Hepatocyte (in vitro differentiated cells): ENCODE measurements around the gene RNF6. TPM values are rescaled to one million over a fixed set of nuclear protein-coding genes. Genes with fewer than 3 reads are reported as not detected.

Source experiments
- DNase-seq: peaks from one replicate; pipeline ENCODE4 v3.0.0-alpha.2; 2016; ENCODE audit warnings: low spot score
- H2AFZ ChIP-seq: fragments of 200-600 bp; sonication (generic); 2 replicates; pipeline ENCODE4 v1.6.0; 2016; ENCODE audit warnings: antibody characterized with exemption, mild to moderate bottlenecking
- H3K27ac ChIP-seq: fragments of 200-600 bp; sonication (generic); 2 replicates; pipeline ENCODE4 v1.5.1; 2016; ENCODE audit warnings: mild to moderate bottlenecking
- H3K27me3 ChIP-seq: fragments of 200-600 bp; sonication (generic); 2 replicates; pipeline ENCODE4 v1.6.1; 2016
- H3K36me3 ChIP-seq: fragments of 200-600 bp; sonication (generic); replicated peaks from 2 replicates; pipeline ENCODE4 v1.5.1; 2016; ENCODE audit warnings: low read depth; ENCODE audit not compliant: insufficient read depth
- H3K4me1 ChIP-seq: fragments of 200-600 bp; sonication (generic); 2 replicates; pipeline ENCODE4 v1.5.1; 2016; ENCODE audit warnings: mild to moderate bottlenecking, moderate library complexity; ENCODE audit not compliant: insufficient read depth
- H3K4me2 ChIP-seq: fragments of 200-600 bp; sonication (generic); 2 replicates; pipeline ENCODE4 v1.6.0; 2016
- H3K4me3 ChIP-seq: fragments of 200-600 bp; sonication (generic); 2 replicates; pipeline ENCODE4 v1.5.1; 2016; ENCODE audit warnings: mild to moderate bottlenecking
- H3K79me2 ChIP-seq: fragments of 200-600 bp; sonication (generic); 2 replicates; pipeline ENCODE4 v1.6.0; 2017; ENCODE audit warnings: mild to moderate bottlenecking
- H3K9me2 ChIP-seq: fragments of 200-600 bp; sonication (generic); replicated peaks from 2 replicates; pipeline ENCODE4 v1.6.0; 2017; ENCODE audit warnings: mild to moderate bottlenecking; ENCODE audit not compliant: insufficient read depth
- H3K9me3 ChIP-seq: fragments of 200-600 bp; sonication (generic); 2 replicates; pipeline ENCODE4 v1.5.1; 2016; ENCODE audit warnings: low read depth, mild to moderate bottlenecking
- H4K20me1 ChIP-seq: fragments of 200-600 bp; sonication (generic); 2 replicates; pipeline ENCODE4 v1.6.0; 2016; ENCODE audit warnings: mild to moderate bottlenecking; ENCODE audit not compliant: insufficient read depth, poor library complexity, severe bottlenecking
- CTCF ChIP-seq: fragments of 200-600 bp; sonication (generic); IDR thresholded peaks from 2 replicates; pipeline ENCODE4 v1.5.1; 2016; ENCODE audit warnings: antibody characterized with exemption, mild to moderate bottlenecking; ENCODE audit not compliant: poor library complexity
- EZH2 ChIP-seq: fragments of 200-600 bp; sonication (generic); IDR thresholded peaks from 2 replicates; pipeline ENCODE4 v1.6.1; 2016; ENCODE audit warnings: antibody characterized with exemption, mild to moderate bottlenecking, borderline replicate concordance
- EZH2phosphoT487 ChIP-seq: fragments of 200-600 bp; sonication (generic); IDR thresholded peaks from one replicate; pipeline ENCODE4 v1.6.1; 2018; ENCODE audit warnings: antibody characterized with exemption, mild to moderate bottlenecking, low read depth, moderate library complexity; ENCODE audit not compliant: unreplicated experiment, severe bottlenecking
- WGBS: methylation state at CpG from one replicate; pipeline ENCODE4 v1.1.6; 2016; ENCODE audit warnings: low lambda C conversion rate; ENCODE audit errors: missing lambda C conversion rate; 5-methylcytosine and 5-hydroxymethylcytosine counted together
- polyA plus RNA-seq: library from polyadenylated mRNA; unstranded; fragments of >200 nt; fragmentation: Nextera tagmentation; extraction: Ambion mirVana; gene quantifications from 2 replicates; pipeline ENCODE4 v1.2.1, GENCODE V29; 2016
- total RNA-seq: library from RNA; depleted of rRNA; stranded (reverse); fragments of >200 nt; gene quantifications from 2 replicates; pipeline ENCODE4 v1.2.3, GENCODE V29; 2014

The RNF6 gene
- total and polyA plus RNA-seq, 2 experiments from 2014 or later, result 31.9 to 34.0 TPM

DNA sequence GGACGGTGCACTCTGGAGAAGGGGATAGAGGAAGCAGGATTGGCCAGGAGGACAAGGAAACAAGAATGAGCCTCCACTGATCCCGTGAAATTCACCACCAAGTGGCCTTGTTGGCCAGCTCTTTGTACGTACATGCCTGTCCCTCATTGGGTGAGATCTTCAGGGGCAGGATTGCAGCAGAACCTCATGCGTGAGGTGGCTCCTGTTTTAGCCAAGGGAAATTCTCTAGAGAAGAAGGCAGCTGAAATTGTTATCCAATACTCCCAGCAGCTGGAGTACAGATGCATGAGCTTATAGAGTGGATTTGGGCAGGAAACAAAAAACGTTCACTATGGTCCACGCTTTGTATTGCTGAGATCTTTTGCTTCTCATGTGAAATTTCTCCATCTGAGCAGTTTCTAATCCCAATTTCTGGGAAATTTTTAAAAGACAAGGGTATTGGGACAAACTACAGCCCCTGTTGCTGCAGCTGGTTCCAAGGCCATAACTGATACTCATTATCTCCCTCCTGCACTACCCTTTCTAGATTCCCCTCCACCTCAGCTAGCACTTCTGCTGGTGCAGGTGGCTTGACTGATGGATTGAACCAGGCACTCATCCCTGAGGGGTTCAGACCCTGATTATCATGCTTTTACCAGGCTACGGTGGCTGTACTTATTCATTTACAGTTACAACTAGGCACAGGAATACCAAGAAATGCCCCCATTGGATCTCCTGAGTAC lies 3.9 kb upstream of the RNF6 start:
- Histone ChIP-seq H3K36me3 (no peaks in the 10 kb centered on the region), H3K4me1 (peaks cover 6% of the 10 kb centered on the region), H4K20me1 (no peaks in the 10 kb centered on the region), H3K9me2 (no peaks in the 10 kb centered on the region), H3K79me2 (peaks cover 2% of the 10 kb centered on the region), H3K27me3 (no peaks in the 10 kb centered on the region), H3K4me3 (no peak overlapping the region), H3K9me3 (no peaks in the 10 kb centered on the region), H3K4me2 (no peak overlapping the region), H2AFZ (no peak overlapping the region), H3K27ac (no peak overlapping the region)
- TF ChIP-seq EZH2 (no peak), EZH2phosphoT487 (no peak), CTCF (no peak)
- no peak for DNase-seq
- 77% methylated on average over 7 of the region's 7 CpGs for WGBS

- H3K9me2 ChIP-seq, result no peaks in the 10 kb centered on the region
- H4K20me1 ChIP-seq, result peaks cover 4% of the 10 kb centered on the region
- H3K4me2 ChIP-seq, result peak overlapping the region; percentile 81
- no peak for TF ChIP-seq EZH2
- peaks cover 23% of the 10 kb centered on the region for H3K79me2 ChIP-seq
- H3K4me1 ChIP-seq, result peaks cover 18% of the 10 kb centered on the region
- peak overlapping the region; percentile 87 for H2AFZ ChIP-seq
- DNase-seq, result no peak
- peaks cover 3% of the 10 kb centered on the region for H3K36me3 ChIP-seq
- WGBS, result 24% methylated on average over 16 of the region's 16 CpGs
- H3K9me3 ChIP-seq, result no peaks in the 10 kb centered on the region
- no peaks in the 10 kb centered on the region for H3K27me3 ChIP-seq
- peak overlapping the region; percentile 54 for H3K4me3 ChIP-seq
- H3K27ac ChIP-seq, result peak overlapping the region; percentile 97
These were observed 469 bp upstream of the RNF6 start for GRCh38 chr13:26222520-26223046.

DNA sequence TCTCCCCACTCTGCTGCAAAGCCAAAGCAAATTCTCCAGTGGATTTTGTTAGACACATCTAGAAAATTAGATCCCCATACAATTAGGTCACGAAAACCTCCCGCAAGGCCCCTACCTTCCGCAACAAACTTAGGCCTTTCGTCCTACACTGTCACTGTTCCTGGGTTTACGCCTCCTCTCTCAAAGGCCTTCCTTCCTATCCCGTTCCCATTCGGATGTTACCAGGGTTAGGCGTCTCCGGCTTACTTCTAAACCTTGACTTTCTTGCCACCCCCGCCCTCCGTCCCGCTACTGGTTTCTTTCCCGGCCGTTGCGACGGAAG lies 754 bp downstream of the RNF6 start:
- no peak for DNase-seq
- Histone ChIP-seq H3K36me3 (peaks cover 3% of the 10 kb centered on the region), H3K79me2 (peaks cover 23% of the 10 kb centered on the region), H3K4me2 (peak overlapping the region; percentile 82), H3K27ac (peak overlapping the region; percentile 97), H3K4me1 (peaks cover 18% of the 10 kb centered on the region), H4K20me1 (peaks cover 4% of the 10 kb centered on the region), H3K9me3 (no peaks in the 10 kb centered on the region), H3K27me3 (no peaks in the 10 kb centered on the region), H2AFZ (peak overlapping the region; percentile 49), H3K9me2 (no peaks in the 10 kb centered on the region), H3K4me3 (peak overlapping the region; percentile 52)
- under 1% methylated on average over 16 of the region's 16 CpGs for WGBS
- no peak for TF ChIP-seq CTCF
- TF ChIP-seq EZH2phosphoT487, result no peak
- TF ChIP-seq EZH2, result no peak

DNA sequence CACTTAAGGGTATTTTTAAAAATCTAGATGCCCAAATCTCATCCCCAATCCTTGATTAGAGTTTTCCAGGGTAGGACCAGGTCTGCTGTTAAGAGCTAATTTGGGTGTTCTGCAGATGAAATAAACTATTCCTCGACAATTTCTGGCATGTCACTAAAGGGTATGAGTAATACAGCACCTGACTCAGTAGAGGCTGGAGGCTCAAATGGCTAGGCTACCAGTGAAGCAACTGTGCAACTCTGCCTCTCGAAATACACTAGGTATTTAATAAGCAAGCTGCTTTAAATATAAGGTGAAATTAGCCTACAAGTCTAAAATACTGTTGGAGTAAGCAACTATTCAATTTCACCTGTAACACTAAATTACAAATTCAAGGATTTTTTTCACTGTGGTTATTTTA lies 1.5 kb downstream of the RNF6 start:
- H3K4me3 ChIP-seq, result peak overlapping the region; percentile 52
- peaks cover 18% of the 10 kb centered on the region for H3K4me1 ChIP-seq
- no peaks in the 10 kb centered on the region for H3K9me3 ChIP-seq
- H3K79me2 ChIP-seq, result peaks cover 23% of the 10 kb centered on the region
- H3K36me3 ChIP-seq, result peaks cover 3% of the 10 kb centered on the region
- TF ChIP-seq EZH2phosphoT487, result no peak
- TF ChIP-seq CTCF, result no peak
- TF ChIP-seq EZH2, result no peak
- no peaks in the 10 kb centered on the region for H3K27me3 ChIP-seq
- H3K4me2 ChIP-seq, result peak overlapping the region; percentile 82
- H3K27ac ChIP-seq, result peak overlapping the region; percentile 97
- no peaks in the 10 kb centered on the region for H3K9me2 ChIP-seq
- 71% methylated on average over 2 of the region's 2 CpGs for WGBS
- H4K20me1 ChIP-seq, result peaks cover 4% of the 10 kb centered on the region
- DNase-seq, result peak; percentile 38
- peak overlapping the region; percentile 49 for H2AFZ ChIP-seq
